ENCODE measurements around the gene TSPAN6. TPM values are rescaled to one million over a fixed set of nuclear protein-coding genes. Genes with fewer than 3 reads are reported as not detected.

Gene TSPAN6
- total RNA-seq, 3 donors from 2014 or later: 30.9 to 49.5 (median 40.6) TPM

GRCh38 chrX:100648458-100649417 is 12.1 kb upstream of the TSPAN6 start:
- DNase-seq (ENCODE audit: low spot score in 2 of 2): no peak
- Histone ChIP-seq H3K4me1 (no peaks in the 10 kb centered on the region), H3K4me3 (peak overlapping the region in 1 of 3 donors; percentile 1), H3K27me3 (peaks cover 0 to 50% of the 10 kb centered on the region in 2 donors), H3K9me3 (no peaks in the 10 kb centered on the region), H3K27ac (peak overlapping the region; percentile 69 to 91), H3K36me3 (no peaks in the 10 kb centered on the region)
- TF ChIP-seq POLR2A (IDR thresholded peaks at IDR 0.05) (no peak), POLR2AphosphoS5 (IDR thresholded peaks at IDR 0.05) (no peak), CTCF (IDR thresholded peaks at IDR 0.05) (no peak)
- intact Hi-C loops (cut with DNase I; ENCODE audit: low total_unique reads): no loop called here

- intact Hi-C loops (cut with DNase I; ENCODE audit: low total_unique reads): no loop called here
- H3K27ac ChIP-seq: peak overlapping the region; percentile 69 to 91
These were observed 11.1 kb upstream of the TSPAN6 start for GRCh38 chrX:100647739-100648138.

GRCh38 chrX:100647095-100647494 is 10.5 kb upstream of the TSPAN6 start:
- intact Hi-C loops (cut with DNase I; ENCODE audit: low total_unique reads): no loop called here
- H3K27ac ChIP-seq: peak overlapping the region; percentile 69 to 91
- H3K9me3 ChIP-seq: no peaks in the 10 kb centered on the region
- no peaks in the 10 kb centered on the region for H3K36me3 ChIP-seq
- peak overlapping the region in 1 of 3 donors; percentile 4 for H3K4me3 ChIP-seq
- no peak for TF ChIP-seq POLR2A (IDR thresholded peaks at IDR 0.05)
- no peak for TF ChIP-seq POLR2AphosphoS5 (IDR thresholded peaks at IDR 0.05)
- no peak for TF ChIP-seq CTCF (IDR thresholded peaks at IDR 0.05)
- no peaks in the 10 kb centered on the region for H3K4me1 ChIP-seq
- H3K27me3 ChIP-seq: peaks cover 0 to 61% of the 10 kb centered on the region in 2 donors
- no peak for DNase-seq (ENCODE audit: low spot score in 2 of 2)

More at GRCh38 chrX:100647739-100648138, 11.1 kb upstream of the TSPAN6 start:
- H3K4me3 ChIP-seq: peak overlapping the region in 1 of 3 donors; percentile 4
- no peak for DNase-seq (ENCODE audit: low spot score in 2 of 2)
- no peaks in the 10 kb centered on the region for H3K4me1 ChIP-seq
- H3K27me3 ChIP-seq: peaks cover 0 to 56% of the 10 kb centered on the region in 2 donors
- H3K36me3 ChIP-seq: no peaks in the 10 kb centered on the region
- no peaks in the 10 kb centered on the region for H3K9me3 ChIP-seq
- TF ChIP-seq POLR2AphosphoS5 (IDR thresholded peaks at IDR 0.05): no peak
- no peak for TF ChIP-seq POLR2A (IDR thresholded peaks at IDR 0.05)
- no peak for TF ChIP-seq CTCF (IDR thresholded peaks at IDR 0.05)

GRCh38 chrX:100645106-100645505 is 8.5 kb upstream of the TSPAN6 start:
- peak overlapping the region; percentile 69 to 79 for H3K27ac ChIP-seq
- no peaks in the 10 kb centered on the region for H3K9me3 ChIP-seq

More at GRCh38 chrX:100645106-100645505, 8.5 kb upstream of the TSPAN6 start:
- no peaks in the 10 kb centered on the region for H3K36me3 ChIP-seq
- H3K4me3 ChIP-seq: peak overlapping the region; percentile 34 to 59 (median 34)
- DNase-seq (ENCODE audit: low spot score in 2 of 2): no peak
- intact Hi-C loops (cut with DNase I; ENCODE audit: low total_unique reads): no loop called here
- TF ChIP-seq CTCF (IDR thresholded peaks at IDR 0.05) (no peak), POLR2A (IDR thresholded peaks at IDR 0.05) (no peak), POLR2AphosphoS5 (IDR thresholded peaks at IDR 0.05) (no peak)
- no peaks in the 10 kb centered on the region for H3K4me1 ChIP-seq
- peaks cover 0 to 65% of the 10 kb centered on the region in 2 donors for H3K27me3 ChIP-seq
